ENCODE measurements around the gene TMEM119. TPM values are rescaled to one million over a fixed set of nuclear protein-coding genes. Genes with fewer than 3 reads are reported as not detected.

Gene TMEM119
- polyA plus RNA-seq, 4 donors = 0.67 to 12.3 (median 6.0) TPM

DNA sequence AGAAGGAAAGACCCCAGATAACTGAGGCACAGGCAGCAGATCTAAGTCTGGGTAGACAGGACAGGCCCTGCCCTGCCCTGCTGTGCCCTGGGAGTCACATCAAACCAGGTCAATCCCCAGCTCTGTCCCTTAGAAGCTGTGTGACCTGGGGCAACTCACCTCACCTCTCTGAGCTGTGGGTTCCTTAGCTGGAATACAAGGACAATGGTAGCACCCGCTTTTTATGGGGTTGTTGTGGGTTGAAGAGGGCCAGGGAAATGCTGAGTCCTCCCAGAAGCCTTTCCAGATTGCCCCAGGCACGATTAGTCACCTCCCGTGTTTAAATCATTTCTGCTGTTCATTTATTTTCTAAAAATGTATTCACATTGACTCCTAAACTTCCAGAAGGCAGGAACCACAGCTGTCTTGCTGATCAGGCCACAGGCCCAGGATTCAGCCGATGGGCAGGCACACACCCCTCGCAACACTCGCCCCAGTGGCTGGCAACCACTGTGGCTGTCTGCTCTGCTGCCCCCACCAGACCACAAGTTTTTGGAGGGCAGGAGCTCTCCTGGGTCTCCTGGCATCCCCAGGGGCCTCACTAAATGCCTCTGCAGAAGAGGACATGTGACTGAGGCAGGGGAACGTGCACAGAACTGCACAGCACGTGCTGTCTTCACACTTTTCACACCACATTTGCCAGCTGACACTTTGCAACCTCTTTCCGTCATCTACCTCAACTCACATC, 32.8 kb upstream of the TMEM119 start:
- FAIRE-seq (no peak), DNase-seq (no peak)
- Histone ChIP-seq H3K36me3 (ENCODE audit: control insufficient read depth in 3 of 3, insufficient read depth in 2 of 3, low read depth in 1 of 3, low read length in 3 of 3) (no peaks in the 10 kb centered on the region), H3K4me1 (ENCODE audit: control insufficient read depth in 3 of 3, insufficient read depth in 2 of 3, low read depth in 1 of 3, low read length in 2 of 3) (peaks cover 0 to 16% (median 6%) of the 10 kb centered on the region in 3 donors), H3K4me3 (ENCODE audit: low read depth in 1 of 3, low read length in 3 of 3) (no peak overlapping the region), H3K27me3 (ENCODE audit: control insufficient read depth in 3 of 3, insufficient read depth in 3 of 3, low read length in 3 of 3) (no peaks in the 10 kb centered on the region), H3K9me3 (ENCODE audit: control insufficient read depth in 2 of 2, insufficient read depth in 1 of 2, low read depth in 1 of 2, low read length in 1 of 2) (no peaks in the 10 kb centered on the region), H3K27ac (ENCODE audit: low read depth in 1 of 3, low read length in 2 of 3) (peak overlapping the region in 2 of 3 donors; percentile 1 to 63)
- 65 to 75% (median 68%) methylated on average over 9 of the region's 9 CpGs for WGBS, 3 donors

GRCh38 chr12:108629824-108630476, 32.1 kb upstream of the TMEM119 start:
- H3K4me3 ChIP-seq (ENCODE audit: low read depth in 1 of 3, low read length in 3 of 3) = no peak overlapping the region
- H3K4me1 ChIP-seq (ENCODE audit: control insufficient read depth in 3 of 3, insufficient read depth in 2 of 3, low read depth in 1 of 3, low read length in 2 of 3) = peaks cover 0 to 16% (median 6%) of the 10 kb centered on the region in 3 donors
- no peak for FAIRE-seq
- 57 to 64% (median 64%) methylated on average over 17 of the region's 17 CpGs for WGBS, 3 donors
- DNase-seq = peak; percentile 25 to 59
- no peaks in the 10 kb centered on the region for H3K36me3 ChIP-seq (ENCODE audit: control insufficient read depth in 3 of 3, insufficient read depth in 2 of 3, low read depth in 1 of 3, low read length in 3 of 3)
- H3K27ac ChIP-seq (ENCODE audit: low read depth in 1 of 3, low read length in 2 of 3) = peak overlapping the region; percentile 1 to 83 (median 26)
- no peaks in the 10 kb centered on the region for H3K9me3 ChIP-seq (ENCODE audit: control insufficient read depth in 2 of 2, insufficient read depth in 1 of 2, low read depth in 1 of 2, low read length in 1 of 2)
- no peaks in the 10 kb centered on the region for H3K27me3 ChIP-seq (ENCODE audit: control insufficient read depth in 3 of 3, insufficient read depth in 3 of 3, low read length in 3 of 3)

DNA sequence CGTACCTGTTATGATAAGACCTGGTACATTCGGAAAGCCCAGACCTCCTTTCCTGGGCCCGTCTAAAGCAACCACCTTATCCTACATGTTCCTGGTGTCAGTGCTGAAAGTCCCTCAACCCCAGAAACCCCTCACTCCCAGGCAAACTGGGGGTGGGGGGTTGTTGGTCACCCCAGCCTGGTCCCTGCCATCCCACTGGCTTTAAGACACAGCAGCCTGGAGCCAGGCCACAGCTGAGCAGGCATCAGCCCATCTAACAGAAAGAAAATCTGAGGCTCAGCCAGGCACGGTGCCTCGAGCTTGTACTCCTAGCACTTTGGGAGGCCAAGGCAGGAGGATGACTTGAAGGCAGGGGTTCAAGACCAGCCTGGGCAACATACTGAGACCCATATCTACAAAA, 31.3 kb upstream of the TMEM119 start:
- no peak overlapping the region for H3K4me3 ChIP-seq (ENCODE audit: low read depth in 1 of 3, low read length in 3 of 3)
- no peak for FAIRE-seq

GRCh38 chr12:108627134-108627920, 29.4 kb upstream of the TMEM119 start:
- no peak for DNase-seq
- H3K36me3 ChIP-seq (ENCODE audit: control insufficient read depth in 3 of 3, insufficient read depth in 2 of 3, low read depth in 1 of 3, low read length in 3 of 3) = no peaks in the 10 kb centered on the region
- H3K27me3 ChIP-seq (ENCODE audit: control insufficient read depth in 3 of 3, insufficient read depth in 3 of 3, low read length in 3 of 3) = no peaks in the 10 kb centered on the region
- FAIRE-seq = no peak
- H3K4me1 ChIP-seq (ENCODE audit: control insufficient read depth in 3 of 3, insufficient read depth in 2 of 3, low read depth in 1 of 3, low read length in 2 of 3) = peaks cover 0 to 16% (median 6%) of the 10 kb centered on the region in 3 donors
- H3K4me3 ChIP-seq (ENCODE audit: low read depth in 1 of 3, low read length in 3 of 3) = no peak overlapping the region
- H3K9me3 ChIP-seq (ENCODE audit: control insufficient read depth in 2 of 2, insufficient read depth in 1 of 2, low read depth in 1 of 2, low read length in 1 of 2) = no peaks in the 10 kb centered on the region
- H3K27ac ChIP-seq (ENCODE audit: low read depth in 1 of 3, low read length in 2 of 3) = no peak overlapping the region
- 85 to 91% (median 88%) methylated on average over 8 of the region's 8 CpGs for WGBS, 3 donors

More for the DNA sequence above, 31.3 kb upstream of the TMEM119 start:
- no peak for DNase-seq
- peak overlapping the region in 1 of 3 donors; percentile 83 for H3K27ac ChIP-seq (ENCODE audit: low read depth in 1 of 3, low read length in 2 of 3)
- H3K36me3 ChIP-seq (ENCODE audit: control insufficient read depth in 3 of 3, insufficient read depth in 2 of 3, low read depth in 1 of 3, low read length in 3 of 3) = no peaks in the 10 kb centered on the region
- WGBS, 3 donors = 57 to 94% (median 82%) methylated on average over 5 of the region's 5 CpGs
- peaks cover 0 to 16% (median 6%) of the 10 kb centered on the region in 3 donors for H3K4me1 ChIP-seq (ENCODE audit: control insufficient read depth in 3 of 3, insufficient read depth in 2 of 3, low read depth in 1 of 3, low read length in 2 of 3)
- no peaks in the 10 kb centered on the region for H3K9me3 ChIP-seq (ENCODE audit: control insufficient read depth in 2 of 2, insufficient read depth in 1 of 2, low read depth in 1 of 2, low read length in 1 of 2)
- no peaks in the 10 kb centered on the region for H3K27me3 ChIP-seq (ENCODE audit: control insufficient read depth in 3 of 3, insufficient read depth in 3 of 3, low read length in 3 of 3)

DNA sequence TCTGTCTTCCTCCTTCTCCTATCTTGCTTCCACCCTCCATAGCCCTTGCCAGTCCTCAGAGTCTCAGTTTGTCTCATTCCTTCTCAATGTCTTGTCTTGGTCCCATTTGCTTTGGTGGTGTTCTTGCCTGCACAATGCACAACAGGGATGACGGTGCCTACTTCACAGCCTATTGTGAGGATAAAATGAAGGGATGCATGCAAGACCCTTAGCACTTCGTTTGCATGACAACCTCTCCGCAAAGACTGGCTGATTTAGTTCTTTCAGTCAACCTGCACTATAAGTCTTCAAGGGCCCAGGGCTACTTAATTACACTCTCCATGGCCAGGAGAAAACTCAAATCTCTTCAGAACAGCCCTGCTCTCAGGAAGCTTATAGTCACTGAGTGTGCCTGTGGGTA, 27.3 kb upstream of the TMEM119 start:
- H3K36me3 ChIP-seq (ENCODE audit: control insufficient read depth in 3 of 3, insufficient read depth in 2 of 3, low read depth in 1 of 3, low read length in 3 of 3) = no peaks in the 10 kb centered on the region
- no peaks in the 10 kb centered on the region for H3K9me3 ChIP-seq (ENCODE audit: control insufficient read depth in 2 of 2, insufficient read depth in 1 of 2, low read depth in 1 of 2, low read length in 1 of 2)
- no peaks in the 10 kb centered on the region for H3K27me3 ChIP-seq (ENCODE audit: control insufficient read depth in 3 of 3, insufficient read depth in 3 of 3, low read length in 3 of 3)
- no peak overlapping the region for H3K4me3 ChIP-seq (ENCODE audit: low read depth in 1 of 3, low read length in 3 of 3)
- peaks cover 0 to 13% (median 6%) of the 10 kb centered on the region in 3 donors for H3K4me1 ChIP-seq (ENCODE audit: control insufficient read depth in 3 of 3, insufficient read depth in 2 of 3, low read depth in 1 of 3, low read length in 2 of 3)
- no peak overlapping the region for H3K27ac ChIP-seq (ENCODE audit: low read depth in 1 of 3, low read length in 2 of 3)
- WGBS, 3 donors = 74 to 89% (median 82%) methylated on average over 3 of the region's 3 CpGs
- FAIRE-seq (no peak), DNase-seq (no peak)

- WGBS, 3 donors = 87 to 97% (median 93%) methylated on average over 8 of the region's 8 CpGs
- peaks cover 0 to 3% (median 0%) of the 10 kb centered on the region in 3 donors for H3K27me3 ChIP-seq (ENCODE audit: control insufficient read depth in 3 of 3, insufficient read depth in 3 of 3, low read length in 3 of 3)
Observed at GRCh38 chr12:108623577-108623976, 25.7 kb upstream of the TMEM119 start.

DNA sequence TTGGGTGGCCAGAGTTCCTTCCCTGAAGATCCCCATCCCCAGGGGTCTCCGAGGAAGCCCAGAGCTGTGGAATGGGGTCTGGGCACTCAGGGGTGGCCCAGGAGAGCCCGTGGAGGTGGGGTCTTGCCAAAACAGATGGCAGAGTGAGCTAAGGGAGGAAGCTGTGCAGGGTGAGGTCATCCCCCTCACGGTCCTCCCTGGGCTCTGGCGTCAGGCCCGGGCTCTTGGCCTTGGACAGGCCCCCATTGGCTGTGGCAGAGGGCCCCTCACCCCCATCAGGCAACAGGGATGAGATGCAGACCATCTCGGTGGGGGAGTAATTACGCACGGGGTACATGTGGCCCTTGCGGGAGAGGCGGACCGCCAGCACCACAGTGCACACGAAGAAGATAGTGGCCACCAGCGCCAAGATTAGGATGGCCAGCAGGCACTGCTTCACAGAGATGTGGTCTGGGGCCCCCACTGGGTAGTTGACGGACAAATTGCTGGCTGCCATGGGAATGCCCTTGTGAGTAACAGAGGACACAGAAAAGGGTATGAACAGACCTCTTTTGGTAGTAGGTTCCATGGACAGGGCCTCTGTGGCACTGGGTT, 25.1 kb upstream of the TMEM119 start:
- WGBS, 3 donors = 88 to 91% (median 90%) methylated on average over 14 of the region's 14 CpGs
- DNase-seq (no peak), FAIRE-seq (no peak)
- Histone ChIP-seq H3K27me3 (ENCODE audit: control insufficient read depth in 3 of 3, insufficient read depth in 3 of 3, low read length in 3 of 3) (peaks cover 0 to 3% (median 0%) of the 10 kb centered on the region in 3 donors), H3K36me3 (ENCODE audit: control insufficient read depth in 3 of 3, insufficient read depth in 2 of 3, low read depth in 1 of 3, low read length in 3 of 3) (no peaks in the 10 kb centered on the region), H3K4me3 (ENCODE audit: low read depth in 1 of 3, low read length in 3 of 3) (no peak overlapping the region), H3K27ac (ENCODE audit: low read depth in 1 of 3, low read length in 2 of 3) (no peak overlapping the region), H3K9me3 (ENCODE audit: control insufficient read depth in 2 of 2, insufficient read depth in 1 of 2, low read depth in 1 of 2, low read length in 1 of 2) (no peaks in the 10 kb centered on the region), H3K4me1 (ENCODE audit: control insufficient read depth in 3 of 3, insufficient read depth in 2 of 3, low read depth in 1 of 3, low read length in 2 of 3) (peaks cover 0 to under 1% (median under 1%) of the 10 kb centered on the region in 3 donors)

More at GRCh38 chr12:108623577-108623976, 25.7 kb upstream of the TMEM119 start:
- H3K4me3 ChIP-seq (ENCODE audit: low read depth in 1 of 3, low read length in 3 of 3) = no peak overlapping the region
- H3K4me1 ChIP-seq (ENCODE audit: control insufficient read depth in 3 of 3, insufficient read depth in 2 of 3, low read depth in 1 of 3, low read length in 2 of 3) = peaks cover 0 to 6% (median 6%) of the 10 kb centered on the region in 3 donors
- H3K27ac ChIP-seq (ENCODE audit: low read depth in 1 of 3, low read length in 2 of 3) = no peak overlapping the region
- FAIRE-seq (no peak), DNase-seq (no peak)
- no peaks in the 10 kb centered on the region for H3K9me3 ChIP-seq (ENCODE audit: control insufficient read depth in 2 of 2, insufficient read depth in 1 of 2, low read depth in 1 of 2, low read length in 1 of 2)
- no peaks in the 10 kb centered on the region for H3K36me3 ChIP-seq (ENCODE audit: control insufficient read depth in 3 of 3, insufficient read depth in 2 of 3, low read depth in 1 of 3, low read length in 3 of 3)

- H3K27me3 ChIP-seq (ENCODE audit: control insufficient read depth in 3 of 3, insufficient read depth in 3 of 3, low read length in 3 of 3) = peaks cover 0 to 3% (median 0%) of the 10 kb centered on the region in 3 donors
- FAIRE-seq (no peak), DNase-seq (peak in 1 of 2 donors; percentile 39)
- H3K4me1 ChIP-seq (ENCODE audit: control insufficient read depth in 3 of 3, insufficient read depth in 2 of 3, low read depth in 1 of 3, low read length in 2 of 3) = no peaks in the 10 kb centered on the region
- 33 to 40% (median 40%) methylated on average over 4 of the region's 4 CpGs for WGBS, 3 donors
- H3K9me3 ChIP-seq (ENCODE audit: control insufficient read depth in 2 of 2, insufficient read depth in 1 of 2, low read depth in 1 of 2, low read length in 1 of 2) = no peaks in the 10 kb centered on the region
- H3K4me3 ChIP-seq (ENCODE audit: low read depth in 1 of 3, low read length in 3 of 3) = no peak overlapping the region
- H3K36me3 ChIP-seq (ENCODE audit: control insufficient read depth in 3 of 3, insufficient read depth in 2 of 3, low read depth in 1 of 3, low read length in 3 of 3) = no peaks in the 10 kb centered on the region
- peak overlapping the region in 1 of 3 donors; percentile 36 for H3K27ac ChIP-seq (ENCODE audit: low read depth in 1 of 3, low read length in 2 of 3)
Observed at GRCh38 chr12:108622421-108622820, 24.5 kb upstream of the TMEM119 start.

All from small intestine (tissue), 7 donors.